ENCODE results near the gene RNF180. TPM values are rescaled to one million over a fixed set of nuclear protein-coding genes. Genes with fewer than 3 reads are reported as not detected.

The RNF180 gene
- total RNA-seq, 1 experiment from 2014 or later = 7.8 TPM

DNA sequence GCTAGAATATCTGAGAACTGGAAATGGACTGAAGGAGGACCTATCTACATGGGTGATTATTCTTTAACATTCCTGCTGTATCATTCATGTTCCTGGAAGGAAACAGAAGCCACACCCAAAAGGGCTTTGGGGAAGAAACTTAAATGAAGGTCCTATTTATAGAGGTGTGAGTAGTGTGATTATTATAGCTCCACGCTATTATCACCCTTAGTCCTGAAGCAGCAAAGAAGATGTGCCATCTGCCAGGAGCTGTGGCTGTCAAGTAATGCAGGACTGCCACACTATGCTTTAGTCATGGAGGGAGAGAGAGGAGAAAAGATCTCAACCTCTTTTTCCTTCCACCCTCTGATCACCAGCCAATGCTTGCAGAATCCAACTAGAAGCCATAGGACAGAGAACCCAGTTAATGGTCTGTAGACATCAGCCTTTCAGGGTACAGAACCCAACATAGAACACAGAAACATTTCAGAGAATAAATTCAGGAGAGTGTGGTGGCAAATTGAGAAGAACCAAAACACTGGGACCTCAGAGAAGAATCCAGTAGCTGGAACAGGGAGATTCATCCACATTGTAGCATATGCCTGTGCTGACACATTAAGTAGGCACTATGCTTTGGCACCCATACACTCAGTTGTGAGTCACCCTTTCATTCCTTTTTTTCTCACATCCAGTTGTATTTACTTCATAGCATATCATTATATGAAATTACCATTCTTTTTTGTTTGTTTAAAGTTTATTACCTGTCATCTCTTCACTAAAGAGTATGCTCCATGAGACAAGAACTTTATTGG lies 21.0 kb upstream of the RNF180 start:
- intact Hi-C loops (cut with micrococcal nuclease; ENCODE audit: unreplicated experiment) (loop anchor here (5.0 kb wide), 1 partner anchor 468 kb away; no protein-coding TSS in a partner anchor), in situ Hi-C loops (cut with HindIII; ENCODE audit: low pct_unique_long_range_greater_than_20kb, low sequenced_read_pairs) (no loop called here)
- TF ChIP-seq, protein P1, sequence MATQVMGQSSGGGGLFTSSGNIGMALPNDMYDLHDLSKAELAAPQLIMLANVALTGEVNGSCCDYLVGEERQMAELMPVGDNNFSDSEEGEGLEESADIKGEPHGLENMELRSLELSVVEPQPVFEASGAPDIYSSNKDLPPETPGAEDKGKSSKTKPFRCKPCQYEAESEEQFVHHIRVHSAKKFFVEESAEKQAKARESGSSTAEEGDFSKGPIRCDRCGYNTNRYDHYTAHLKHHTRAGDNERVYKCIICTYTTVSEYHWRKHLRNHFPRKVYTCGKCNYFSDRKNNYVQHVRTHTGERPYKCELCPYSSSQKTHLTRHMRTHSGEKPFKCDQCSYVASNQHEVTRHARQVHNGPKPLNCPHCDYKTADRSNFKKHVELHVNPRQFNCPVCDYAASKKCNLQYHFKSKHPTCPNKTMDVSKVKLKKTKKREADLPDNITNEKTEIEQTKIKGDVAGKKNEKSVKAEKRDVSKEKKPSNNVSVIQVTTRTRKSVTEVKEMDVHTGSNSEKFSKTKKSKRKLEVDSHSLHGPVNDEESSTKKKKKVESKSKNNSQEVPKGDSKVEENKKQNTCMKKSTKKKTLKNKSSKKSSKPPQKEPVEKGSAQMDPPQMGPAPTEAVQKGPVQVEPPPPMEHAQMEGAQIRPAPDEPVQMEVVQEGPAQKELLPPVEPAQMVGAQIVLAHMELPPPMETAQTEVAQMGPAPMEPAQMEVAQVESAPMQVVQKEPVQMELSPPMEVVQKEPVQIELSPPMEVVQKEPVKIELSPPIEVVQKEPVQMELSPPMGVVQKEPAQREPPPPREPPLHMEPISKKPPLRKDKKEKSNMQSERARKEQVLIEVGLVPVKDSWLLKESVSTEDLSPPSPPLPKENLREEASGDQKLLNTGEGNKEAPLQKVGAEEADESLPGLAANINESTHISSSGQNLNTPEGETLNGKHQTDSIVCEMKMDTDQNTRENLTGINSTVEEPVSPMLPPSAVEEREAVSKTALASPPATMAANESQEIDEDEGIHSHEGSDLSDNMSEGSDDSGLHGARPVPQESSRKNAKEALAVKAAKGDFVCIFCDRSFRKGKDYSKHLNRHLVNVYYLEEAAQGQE (IDR thresholded peaks at IDR 0.05; ENCODE audit: insufficient read depth in 1 of 2, low read depth in 2 of 2, low read length in 1 of 2) = no peak
- no peak for TF ChIP-seq TCF7L2 (IDR thresholded peaks at IDR 0.05; ENCODE audit: low read depth, low read length)
- TF ChIP-seq, protein P2, sequence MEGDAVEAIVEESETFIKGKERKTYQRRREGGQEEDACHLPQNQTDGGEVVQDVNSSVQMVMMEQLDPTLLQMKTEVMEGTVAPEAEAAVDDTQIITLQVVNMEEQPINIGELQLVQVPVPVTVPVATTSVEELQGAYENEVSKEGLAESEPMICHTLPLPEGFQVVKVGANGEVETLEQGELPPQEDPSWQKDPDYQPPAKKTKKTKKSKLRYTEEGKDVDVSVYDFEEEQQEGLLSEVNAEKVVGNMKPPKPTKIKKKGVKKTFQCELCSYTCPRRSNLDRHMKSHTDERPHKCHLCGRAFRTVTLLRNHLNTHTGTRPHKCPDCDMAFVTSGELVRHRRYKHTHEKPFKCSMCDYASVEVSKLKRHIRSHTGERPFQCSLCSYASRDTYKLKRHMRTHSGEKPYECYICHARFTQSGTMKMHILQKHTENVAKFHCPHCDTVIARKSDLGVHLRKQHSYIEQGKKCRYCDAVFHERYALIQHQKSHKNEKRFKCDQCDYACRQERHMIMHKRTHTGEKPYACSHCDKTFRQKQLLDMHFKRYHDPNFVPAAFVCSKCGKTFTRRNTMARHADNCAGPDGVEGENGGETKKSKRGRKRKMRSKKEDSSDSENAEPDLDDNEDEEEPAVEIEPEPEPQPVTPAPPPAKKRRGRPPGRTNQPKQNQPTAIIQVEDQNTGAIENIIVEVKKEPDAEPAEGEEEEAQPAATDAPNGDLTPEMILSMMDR (IDR thresholded peaks at IDR 0.05) = no peak
- TF ChIP-seq SIN3A (IDR thresholded peaks at IDR 0.05; ENCODE audit: borderline replicate concordance, insufficient read depth, low read depth, low read length) = no peak
- TF ChIP-seq POLR2AphosphoS5 (IDR thresholded peaks at IDR 0.05; ENCODE audit: low read depth, low read length) = no peak
- BruUV-seq (replicated peaks) = no TSS peak
- Histone ChIP-seq H3K27ac (ENCODE audit: low read length) (no peak overlapping the region), H3K36me3 (ENCODE audit: control insufficient read depth, insufficient read depth, low read length) (no peaks in the 10 kb centered on the region), H3K9me3 (ENCODE audit: control insufficient read depth, insufficient read depth, low read depth, low read length) (no peaks in the 10 kb centered on the region), H3K27me3 (ENCODE audit: control insufficient read depth, insufficient read depth, low read length) (no peaks in the 10 kb centered on the region), H3K4me3 (ENCODE audit: low read depth in 2 of 2, low read length in 2 of 2) (no peak overlapping the region), H3K4me1 (ENCODE audit: control insufficient read depth, insufficient read depth, low read length) (no peaks in the 10 kb centered on the region)
- CTCF ChIA-PET = no interaction called here
- POLR2A ChIA-PET = no interaction called here
- DNase-seq (ENCODE audit: low read depth, low spot score) (no peak), ATAC-seq (no peak)

DNA sequence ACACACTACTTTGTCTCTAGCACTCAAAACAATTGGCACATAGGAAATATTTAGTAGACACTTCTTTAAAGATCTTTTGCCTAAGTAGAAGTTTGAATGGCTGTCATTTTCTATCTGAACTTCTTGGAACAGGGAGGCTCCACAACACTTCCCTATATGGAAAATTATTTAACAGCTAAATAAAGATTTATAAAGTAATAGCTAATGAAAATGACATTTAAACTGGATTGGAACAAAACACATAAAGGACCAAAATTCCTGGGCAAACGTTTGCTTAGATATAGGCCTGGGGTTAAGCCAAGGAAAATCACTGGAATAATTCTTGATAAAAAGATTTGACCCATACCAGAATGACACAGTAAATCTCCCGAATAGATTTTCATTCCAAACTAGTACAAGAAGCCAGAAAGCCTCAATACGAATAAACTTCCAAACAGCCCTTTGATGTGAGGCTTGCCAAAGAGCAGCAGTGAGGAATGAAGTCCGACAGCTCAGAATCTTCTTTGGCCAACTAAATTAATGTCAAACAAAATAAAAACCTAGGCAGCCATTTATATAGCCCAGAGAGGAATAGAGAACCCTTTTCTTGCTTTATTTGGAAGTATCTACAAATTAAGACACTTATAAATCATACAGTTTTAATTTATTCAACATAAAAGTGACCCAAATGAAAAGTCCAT lies 20.3 kb upstream of the RNF180 start:
- no peak for TF ChIP-seq SIN3A (IDR thresholded peaks at IDR 0.05; ENCODE audit: borderline replicate concordance, insufficient read depth, low read depth, low read length)
- TF ChIP-seq, protein P1 (IDR thresholded peaks at IDR 0.05; ENCODE audit: insufficient read depth in 1 of 2, low read depth in 2 of 2, low read length in 1 of 2) = no peak
- TF ChIP-seq, protein P2 (IDR thresholded peaks at IDR 0.05) = no peak
- no peak for TF ChIP-seq POLR2AphosphoS5 (IDR thresholded peaks at IDR 0.05; ENCODE audit: low read depth, low read length)
- no peak for TF ChIP-seq TCF7L2 (IDR thresholded peaks at IDR 0.05; ENCODE audit: low read depth, low read length)
- no TSS peak for BruUV-seq (replicated peaks)
- ChIA-PET CTCF (no interaction called here), POLR2A (no interaction called here)
- DNase-seq (ENCODE audit: low read depth, low spot score) (no peak), ATAC-seq (no peak)
- Histone ChIP-seq H3K27ac (ENCODE audit: low read length) (no peak overlapping the region), H3K36me3 (ENCODE audit: control insufficient read depth, insufficient read depth, low read length) (no peaks in the 10 kb centered on the region), H3K9me3 (ENCODE audit: control insufficient read depth, insufficient read depth, low read depth, low read length) (no peaks in the 10 kb centered on the region), H3K27me3 (ENCODE audit: control insufficient read depth, insufficient read depth, low read length) (no peaks in the 10 kb centered on the region), H3K4me1 (ENCODE audit: control insufficient read depth, insufficient read depth, low read length) (no peaks in the 10 kb centered on the region), H3K4me3 (ENCODE audit: low read depth in 2 of 2, low read length in 2 of 2) (no peak overlapping the region)
- intact Hi-C loops (cut with micrococcal nuclease; ENCODE audit: unreplicated experiment) (loop anchor here (5.0 kb wide), 1 partner anchor 467 kb away; no protein-coding TSS in a partner anchor), in situ Hi-C loops (cut with HindIII; ENCODE audit: low pct_unique_long_range_greater_than_20kb, low sequenced_read_pairs) (no loop called here)

Data from Panc1 (cell line).